CD4-positive, CD25-positive, alpha-beta regulatory T cell (primary cell): ENCODE results near the gene C4A. TPM values are rescaled to one million over a fixed set of nuclear protein-coding genes. Genes with fewer than 3 reads are reported as not detected.
A peak's percentile ranks its signal among the peaks of the same experiment; 100 is the strongest.
"Not testable (repeated sequence)": the region's sequence is repeated elsewhere in the genome, so short reads cannot be mapped to it uniquely, and the experiment has no call there.

Experiments
- ATAC-seq, 2 donors: fragments of 150-1000 bp; cut with Tn5 transposase; one replicate each; pipeline ENCODE4 v1.10.0; 2021; ENCODE audit warnings: low read depth in 2 of 2, moderate number of reproducible peaks in 2 of 2, moderate library complexity in 1 of 2
- DNase-seq, 3 donors: peaks; one replicate each; pipeline versions ENCODE4 v3.0.0 to v3.0.0-alpha.2; 2012 to 2022; ENCODE audit warnings: mixed read lengths in 1 of 3
- H3K27ac ChIP-seq: one replicate; pipeline ENCODE4 v1.7.0; 2013; ENCODE audit warnings: mild to moderate bottlenecking, low read length; ENCODE audit not compliant: insufficient read depth, poor library complexity, severe bottlenecking
- H3K27me3 ChIP-seq: one replicate; pipeline ENCODE4 v1.7.0; 2013; ENCODE audit warnings: low read length; ENCODE audit not compliant: control insufficient read depth, insufficient read depth
- H3K36me3 ChIP-seq: one replicate; pipeline ENCODE4 v1.7.0; 2013; ENCODE audit warnings: mild to moderate bottlenecking, low read length, moderate library complexity; ENCODE audit not compliant: control insufficient read depth, insufficient read depth
- H3K4me1 ChIP-seq: 2 replicates; pipeline ENCODE4 v1.7.0; 2013; ENCODE audit warnings: mild to moderate bottlenecking, low read length; ENCODE audit not compliant: insufficient read depth, control insufficient read depth, poor library complexity, severe bottlenecking
- H3K4me3 ChIP-seq: one replicate; pipeline ENCODE4 v1.7.0; 2013; ENCODE audit warnings: low read depth, mild to moderate bottlenecking, low read length, moderate library complexity
- H3K9me3 ChIP-seq, 2 experiments: 1 replicate in 1 of 2; 2 replicates in 1 of 2; pipeline ENCODE4 v1.7.0; 2013; ENCODE audit warnings: low read length in 2 of 2, mild to moderate bottlenecking in 1 of 2, moderate library complexity in 1 of 2; ENCODE audit not compliant: control insufficient read depth in 2 of 2
- H3K27ac Mint-ChIP-seq, 3 donors: one replicate each; pipeline ENCODE4 v1.8.0; 2020 to 2022; ENCODE audit warnings: mild to moderate bottlenecking in 3 of 3, mixed read lengths in 3 of 3, moderate library complexity in 2 of 3
- H3K27me3 Mint-ChIP-seq: one replicate; pipeline ENCODE4 v1.8.0; 2022; ENCODE audit warnings: mild to moderate bottlenecking, mixed read lengths
- H3K36me3 Mint-ChIP-seq: one replicate; pipeline ENCODE4 v1.8.0; 2020; ENCODE audit warnings: mixed read lengths
- H3K4me1 Mint-ChIP-seq, 4 donors: one replicate each; pipeline ENCODE4 v1.8.0; 2020 to 2022; ENCODE audit warnings: mixed read lengths in 4 of 4, mild to moderate bottlenecking in 1 of 4
- H3K4me3 Mint-ChIP-seq, 4 donors: one replicate each; pipeline ENCODE4 v1.8.0; 2020 to 2022; ENCODE audit warnings: mild to moderate bottlenecking in 4 of 4, mixed read lengths in 4 of 4, moderate library complexity in 3 of 4
- H3K9me3 Mint-ChIP-seq, 7 donors: one replicate each; pipeline ENCODE4 v1.8.0; 2020 to 2022; ENCODE audit warnings: mixed read lengths in 7 of 7, mild to moderate bottlenecking in 3 of 7, moderate library complexity in 2 of 7
- polyA plus RNA-seq, 4 donors: library from polyadenylated mRNA; unstranded; fragments of 300-500 nt; fragmentation: Illumina TruSeq; gene quantifications; one replicate each; pipeline ENCODE4 v1.2.3, GENCODE V29; 2021
- total RNA-seq: library from RNA; stranded (reverse); gene quantifications from one replicate; pipeline ENCODE4 v1.2.3, GENCODE V29; 2022

The C4A gene
- total and polyA plus RNA-seq, 5 donors from 2014 or later, result 0.28 to 4.0 (median 0.30) TPM; not detected in 2

DNA sequence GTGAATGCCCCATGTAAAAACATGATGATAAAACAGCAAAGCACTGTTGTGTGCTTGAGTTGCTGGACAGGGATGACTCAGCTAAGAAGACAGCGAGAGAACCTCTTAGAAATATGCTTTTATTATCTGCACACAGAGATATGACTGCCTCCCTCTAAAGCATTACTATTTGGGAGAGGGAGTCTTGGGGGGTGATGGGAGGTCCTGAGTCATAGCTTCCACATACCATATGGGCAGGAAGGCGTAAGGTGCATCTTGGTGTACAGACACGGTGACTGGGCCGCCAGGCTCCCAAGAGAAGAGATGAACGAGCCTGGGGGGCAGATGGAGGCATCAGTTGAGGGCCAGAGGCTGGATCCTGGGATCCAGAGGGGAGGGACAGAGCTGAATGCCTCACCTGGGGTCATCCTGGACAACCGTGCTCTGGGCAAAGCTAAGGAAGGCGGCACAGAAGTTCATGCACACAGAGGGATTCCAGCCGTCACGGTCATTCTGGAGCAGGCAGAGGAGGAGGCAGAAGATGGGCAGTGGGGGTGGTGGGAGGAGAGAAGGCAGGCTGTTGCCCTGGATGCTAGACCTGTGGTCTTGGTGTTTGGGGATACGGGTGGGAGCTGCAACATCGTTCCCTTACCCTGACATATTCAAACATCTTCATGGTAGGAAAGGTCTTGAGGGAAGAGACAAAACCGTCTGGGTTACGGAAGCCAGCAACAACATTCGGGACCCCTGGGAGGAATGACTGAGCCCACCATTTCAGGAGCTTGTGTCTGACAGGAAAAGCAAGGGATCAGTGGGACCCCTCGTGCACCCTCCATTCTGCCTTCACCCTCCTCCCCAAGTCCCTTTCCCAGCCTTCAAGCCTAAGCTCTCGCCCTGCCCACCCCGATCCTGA is 11.9 kb upstream of the C4A start:
- Histone ChIP-seq H3K9me3 (no peaks in the 10 kb centered on the region), H3K36me3 (peaks cover 47% of the 10 kb centered on the region), H3K27ac (peak overlapping the region; percentile 100), H3K4me1 (peaks cover 22% of the 10 kb centered on the region), H3K4me3 (no peak overlapping the region), H3K27me3 (no peaks in the 10 kb centered on the region)
- peak overlapping the region; percentile 70 to 99 (median 85) for H3K4me3 Mint-ChIP-seq
- peak overlapping the region; percentile 3 to 100 (median 91) for H3K27ac Mint-ChIP-seq
- no peaks in the 10 kb centered on the region for H3K9me3 Mint-ChIP-seq
- H3K36me3 Mint-ChIP-seq, result peaks cover 15% of the 10 kb centered on the region
- peaks cover 15 to 60% (median 38%) of the 10 kb centered on the region in 4 donors for H3K4me1 Mint-ChIP-seq
- no peak for ATAC-seq
- no peak for DNase-seq
- H3K27me3 Mint-ChIP-seq, result peaks cover 9% of the 10 kb centered on the region

DNA sequence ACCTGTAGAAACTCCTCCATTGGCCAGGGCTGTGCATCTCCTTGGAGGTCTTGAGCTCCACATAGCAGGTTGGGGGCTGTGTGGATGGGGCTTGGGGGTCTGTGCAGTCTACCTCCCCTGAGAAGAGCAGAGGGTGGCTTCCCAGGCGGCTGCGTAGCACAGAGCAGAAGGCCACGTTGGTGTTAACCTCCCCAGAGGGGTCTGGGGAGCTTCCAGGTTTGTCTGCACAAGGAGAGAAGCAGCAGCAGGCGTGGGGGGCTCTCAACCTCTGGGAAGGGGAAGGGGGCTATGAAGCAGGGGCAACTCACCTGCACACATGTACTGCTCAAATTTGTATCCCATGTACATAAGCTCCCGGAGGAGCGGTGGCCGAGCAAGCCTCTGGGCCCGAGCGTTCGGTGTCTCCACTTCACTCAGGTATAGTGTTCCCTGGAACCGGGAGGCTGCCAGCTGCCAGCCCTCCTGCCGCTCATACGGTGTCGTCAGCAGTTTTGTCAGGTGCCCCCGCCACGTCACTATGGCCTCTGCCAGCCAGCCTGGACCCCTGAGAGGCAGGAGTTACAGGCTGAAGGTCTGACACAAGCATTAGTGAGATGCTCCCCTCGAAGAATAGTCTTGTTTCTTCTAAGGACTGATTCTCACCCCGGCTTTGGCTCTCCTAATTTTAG is 11.1 kb upstream of the C4A start:
- Mint-ChIP-seq H3K4me1 (peaks cover 15 to 60% (median 38%) of the 10 kb centered on the region in 4 donors), H3K9me3 (no peaks in the 10 kb centered on the region), H3K27me3 (peaks cover 9% of the 10 kb centered on the region), H3K4me3 (peak overlapping the region; percentile 99 to 100 (median 99)), H3K36me3 (peaks cover 12% of the 10 kb centered on the region), H3K27ac (peak overlapping the region; percentile 52 to 100 (median 99))
- Histone ChIP-seq H3K9me3 (no peaks in the 10 kb centered on the region), H3K27ac (peak overlapping the region; percentile 100), H3K4me3 (peak overlapping the region; percentile 91), H3K4me1 (peaks cover 22% of the 10 kb centered on the region), H3K36me3 (peaks cover 39% of the 10 kb centered on the region), H3K27me3 (no peaks in the 10 kb centered on the region)
- ATAC-seq (no peak), DNase-seq (no peak)

DNA sequence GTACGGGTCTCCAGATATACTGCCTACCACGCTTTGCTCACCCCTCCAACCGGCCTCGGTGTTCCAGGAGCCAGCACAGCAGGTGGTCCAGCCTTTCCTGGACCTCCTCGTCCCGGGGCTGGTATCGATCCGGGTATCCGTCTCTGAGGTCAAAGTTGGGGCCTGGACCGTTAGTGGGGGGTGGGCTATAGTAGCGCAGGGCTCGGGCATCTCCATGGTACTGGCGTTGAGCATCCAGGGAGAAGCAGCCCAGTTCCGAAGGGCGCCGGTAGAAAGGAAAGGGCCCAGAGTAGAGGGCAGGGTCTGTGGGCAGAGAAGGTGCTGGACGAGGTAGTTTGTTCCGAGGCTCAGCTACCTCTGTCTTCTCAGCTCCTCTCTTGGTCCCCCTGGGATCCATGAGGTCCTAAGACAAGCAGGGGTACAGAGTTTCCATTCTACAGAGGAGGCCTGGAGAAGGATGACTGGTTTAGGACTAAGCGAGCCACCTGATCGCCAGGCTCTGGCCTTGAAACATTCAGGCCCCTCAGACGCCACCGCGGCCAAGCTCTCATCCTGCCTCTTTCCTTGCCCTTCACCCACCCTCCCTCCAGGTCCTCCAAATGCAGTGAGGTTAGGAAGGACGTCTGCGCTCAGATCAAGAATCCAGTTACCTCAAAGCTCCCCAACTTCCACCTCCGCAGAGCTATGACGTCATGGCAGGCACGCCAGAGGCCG is 10.4 kb upstream of the C4A start:
- peaks cover 22% of the 10 kb centered on the region for H3K4me1 ChIP-seq
- Mint-ChIP-seq H3K4me3 (peak overlapping the region; percentile 99 to 100 (median 99)), H3K9me3 (no peaks in the 10 kb centered on the region), H3K4me1 (peaks cover 15 to 60% (median 38%) of the 10 kb centered on the region in 4 donors), H3K36me3 (peaks cover 12% of the 10 kb centered on the region), H3K27ac (peak overlapping the region; percentile 99 to 100 (median 99)), H3K27me3 (peaks cover 9% of the 10 kb centered on the region)
- DNase-seq, result no peak
- no peaks in the 10 kb centered on the region for H3K27me3 ChIP-seq
- ATAC-seq, result no peak
- peak overlapping the region; percentile 100 for H3K27ac ChIP-seq
- H3K4me3 ChIP-seq, result peak overlapping the region; percentile 91
- no peaks in the 10 kb centered on the region for H3K9me3 ChIP-seq
- H3K36me3 ChIP-seq, result peaks cover 33% of the 10 kb centered on the region

DNA sequence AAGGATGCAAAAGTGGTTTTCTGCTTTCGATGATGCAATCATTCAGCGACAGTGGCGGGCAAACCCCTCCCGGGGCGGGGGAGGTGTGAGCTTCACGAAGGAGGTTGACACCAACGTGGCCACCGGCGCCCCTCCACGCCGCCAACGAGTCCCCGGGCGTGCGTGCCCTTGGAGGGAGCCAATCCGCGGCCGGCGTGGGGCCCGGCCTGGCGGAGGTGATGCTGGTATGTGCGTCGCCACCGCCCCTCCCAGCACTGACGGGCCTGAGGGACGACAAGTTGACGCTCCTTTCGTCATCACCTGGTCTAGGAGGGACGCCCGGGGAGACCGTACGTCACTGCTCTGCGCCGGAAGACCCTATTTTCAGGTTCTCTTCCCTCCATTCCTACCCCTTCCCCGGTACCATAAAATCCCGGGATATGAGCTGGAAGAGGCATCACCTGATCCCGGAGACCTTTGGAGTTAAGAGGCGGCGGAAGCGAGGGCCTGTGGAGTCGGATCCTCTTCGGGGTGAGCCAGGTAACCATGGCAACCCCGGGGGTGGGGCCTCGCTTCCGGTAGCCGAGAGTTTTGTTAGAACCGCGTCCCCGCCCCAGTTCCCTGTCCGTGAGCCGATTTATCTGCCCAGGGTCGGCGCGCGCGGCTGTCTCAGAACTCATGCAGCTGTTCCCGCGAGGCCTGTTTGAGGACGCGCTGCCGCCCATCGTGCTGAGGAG is 9.7 kb upstream of the C4A start, which contains the start of gene DXO:
Gene DXO, minus strand, starts transcription at position 146 of the 716 bp plus-strand sequence. CDS start 463 bp downstream, outside the sequence.
- H3K4me1 ChIP-seq, result peaks cover 22% of the 10 kb centered on the region
- peak; percentile 94 to 95 for ATAC-seq
- peaks cover 26% of the 10 kb centered on the region for H3K36me3 ChIP-seq
- H3K27ac ChIP-seq, result peak within 1 kb of the TSS; percentile 100
- peaks cover 10% of the 10 kb centered on the region for H3K36me3 Mint-ChIP-seq
- H3K9me3 Mint-ChIP-seq, result no peaks in the 10 kb centered on the region
- peak within 1 kb of the TSS; percentile 99 to 100 (median 99) for H3K27ac Mint-ChIP-seq
- peaks cover 9% of the 10 kb centered on the region for H3K27me3 Mint-ChIP-seq
- H3K27me3 ChIP-seq, result no peaks in the 10 kb centered on the region
- peaks cover 15 to 59% (median 37%) of the 10 kb centered on the region in 4 donors for H3K4me1 Mint-ChIP-seq
- H3K4me3 ChIP-seq, result peak within 1 kb of the TSS; percentile 91
- DNase-seq, result peak; percentile 97 to 99 (median 99)
- no peaks in the 10 kb centered on the region for H3K9me3 ChIP-seq
- peak within 1 kb of the TSS; percentile 99 to 100 (median 99) for H3K4me3 Mint-ChIP-seq

DNA sequence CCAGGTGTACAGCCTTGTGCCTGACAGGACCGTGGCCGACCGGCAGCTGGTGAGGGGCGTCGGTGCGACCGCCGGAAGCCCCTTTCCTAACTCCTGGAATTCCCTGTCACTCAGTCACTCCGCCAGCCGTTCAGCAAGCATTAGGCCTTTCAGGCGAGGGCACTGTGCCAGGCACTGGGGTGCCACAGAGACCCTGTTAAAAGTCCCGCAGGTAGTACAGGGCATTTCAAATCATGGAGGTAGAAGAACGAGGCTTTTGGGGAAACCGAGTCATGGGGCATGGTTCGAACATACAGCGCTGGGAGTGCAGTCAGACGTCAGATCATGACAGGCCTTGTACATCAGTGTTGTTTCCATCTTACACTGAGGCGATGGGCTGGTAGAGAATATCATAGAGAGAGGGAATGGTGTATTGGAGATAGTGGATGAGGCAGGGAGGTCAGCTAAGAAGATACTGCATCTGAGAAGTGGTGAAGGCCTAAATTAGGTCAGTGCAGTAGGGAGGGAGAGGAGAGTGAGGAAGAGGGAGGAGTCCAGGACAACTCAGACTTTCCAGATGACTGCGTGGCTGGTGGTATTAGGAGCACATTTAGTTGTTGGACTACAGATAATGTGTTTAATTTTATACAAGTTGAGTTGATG is 9.0 kb upstream of the C4A start:
- H3K36me3 Mint-ChIP-seq, result peaks cover 8% of the 10 kb centered on the region
- Histone ChIP-seq H3K4me3 (peak overlapping the region; percentile 91), H3K36me3 (peaks cover 19% of the 10 kb centered on the region), H3K27ac (peak overlapping the region; percentile 100), H3K27me3 (no peaks in the 10 kb centered on the region), H3K9me3 (no peaks in the 10 kb centered on the region), H3K4me1 (peaks cover 22% of the 10 kb centered on the region)
- ATAC-seq (no peak), DNase-seq (no peak)
- peak overlapping the region; percentile 99 to 100 (median 99) for H3K4me3 Mint-ChIP-seq
- H3K27ac Mint-ChIP-seq, result peak overlapping the region; percentile 99 to 100 (median 99)
- peaks cover 15 to 53% (median 34%) of the 10 kb centered on the region in 4 donors for H3K4me1 Mint-ChIP-seq
- no peaks in the 10 kb centered on the region for H3K9me3 Mint-ChIP-seq
- peaks cover 9% of the 10 kb centered on the region for H3K27me3 Mint-ChIP-seq

DNA sequence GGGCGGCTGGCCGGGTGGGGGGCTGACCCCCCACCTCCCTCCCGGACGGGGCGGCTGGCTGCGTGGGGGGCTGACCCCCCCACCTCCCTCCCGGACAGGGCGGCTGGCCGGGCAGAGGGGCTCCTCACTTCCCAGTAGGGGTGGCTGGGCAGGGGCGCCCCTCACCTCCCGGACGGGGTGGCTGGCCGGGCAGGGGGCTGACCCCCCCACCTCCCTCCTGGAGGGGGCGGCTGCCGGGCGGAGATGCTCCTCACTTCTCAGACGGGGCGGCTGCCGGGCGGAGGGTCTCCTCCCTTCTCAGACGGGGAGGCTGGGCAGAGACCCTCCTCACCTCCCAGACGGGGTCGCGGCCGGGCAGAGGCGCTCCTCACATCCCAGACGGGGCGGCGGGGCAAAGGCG is 5.8 kb upstream of the C4A start:
- not testable (repeated sequence) for H3K4me3 Mint-ChIP-seq, H3K9me3 ChIP-seq, H3K9me3 Mint-ChIP-seq, H3K27me3 ChIP-seq, H3K36me3 Mint-ChIP-seq, H3K27ac ChIP-seq, H3K27ac Mint-ChIP-seq, H3K36me3 ChIP-seq, H3K27me3 Mint-ChIP-seq, ATAC-seq, H3K4me3 ChIP-seq, DNase-seq
- peaks cover 28% of the 10 kb centered on the region for H3K4me1 ChIP-seq
- H3K4me1 Mint-ChIP-seq, result peaks cover 15 to 48% (median 29%) of the 10 kb centered on the region in 4 donors
